Adrenal gland (tissue), 5 donors: ENCODE data around the gene ACSM6.

Source experiments
- CTCF ChIP-seq, 6 experiments: fragments of 450-650 bp in 4 of 6; fragments of 200-600 bp in 2 of 6; sonication (generic) in 1 of 6; IDR thresholded peaks; 1 replicate in 5 of 6; 2 replicates in 1 of 6; pipeline versions ENCODE4 v1.5.1 to v1.8.0; 2016 to 2021; ENCODE audit warnings: antibody characterized with exemption in 6 of 6, mild to moderate bottlenecking in 2 of 6, moderate library complexity in 1 of 6
- POLR2A ChIP-seq, 2 donors: fragments of 450-650 bp; IDR thresholded peaks; one replicate each; pipeline ENCODE4 v1.6.1; 2017; ENCODE audit warnings: antibody characterized with exemption in 2 of 2, mild to moderate bottlenecking in 2 of 2, moderate library complexity in 1 of 2
- donor health status: DM: no; HTN: no; CAD: no.

GRCh38 chr10:95277614-95278013 is 83.6 kb downstream of the ACSM6 start:
- TF ChIP-seq CTCF (IDR thresholded peaks at IDR 0.05) (no peak), POLR2A (IDR thresholded peaks at IDR 0.05) (no peak)
